MCF 10A (cell line): ENCODE measurements around the gene ARHGAP18. TPM values are rescaled to one million over a fixed set of nuclear protein-coding genes. Genes with fewer than 3 reads are reported as not detected.

Experiments used
- Bru-seq: library from RNA; stranded (reverse); fragments of 400-500 nt; gene quantifications from one replicate; lab custom pipeline; 2021; lab: Mats Ljungman, UMichigan
- BruChase-seq, 2 experiments: library from RNA; stranded (reverse); fragments of 400-500 nt; gene quantifications; one replicate each; lab custom pipeline; 2021; lab: Mats Ljungman, UMichigan
- BruUV-seq: library from RNA; stranded (reverse); fragments of 400-500 nt; replicated peaks from 2 replicates; lab custom pipeline; 2021; lab: Mats Ljungman, UMichigan
- CTCF ChIA-PET: fragments of 300-600 bp; sonication (Branson Sonifier 250); formaldehyde crosslinking; extraction: SDS; loops from one replicate; lab custom pipeline; 2021; ENCODE audit warnings: antibody characterized with exemption, inconsistent platforms; lab: Yijun Ruan, JAX
- POLR2A ChIA-PET: fragments of 300-600, 350-650 bp; sonication (Branson Sonifier 250); formaldehyde crosslinking; extraction: SDS; loops from one replicate; lab custom pipeline; 2020; ENCODE audit warnings: antibody characterized with exemption, inconsistent platforms; lab: Yijun Ruan, JAX
- DNase-seq: peaks from one replicate; pipeline ENCODE4 v3.0.0-alpha.2; 2018; ENCODE audit not compliant: unreplicated experiment
- H3K27ac Mint-ChIP-seq: one replicate; pipeline ENCODE4 v1.8.0; 2022; ENCODE audit warnings: mild to moderate bottlenecking, low read depth, mixed read lengths; ENCODE audit not compliant: unreplicated experiment
- H3K27me3 Mint-ChIP-seq: one replicate; pipeline ENCODE4 v1.8.0; 2022; ENCODE audit warnings: mixed read lengths; ENCODE audit not compliant: insufficient read depth, unreplicated experiment
- H3K36me3 Mint-ChIP-seq: one replicate; pipeline ENCODE4 v1.8.0; 2022; ENCODE audit warnings: mild to moderate bottlenecking, moderate library complexity, mixed read lengths; ENCODE audit not compliant: insufficient read depth, unreplicated experiment
- H3K4me1 Mint-ChIP-seq: one replicate; pipeline ENCODE4 v1.8.0; 2022; ENCODE audit warnings: mixed read lengths; ENCODE audit not compliant: insufficient read depth, unreplicated experiment
- H3K4me3 Mint-ChIP-seq: one replicate; pipeline ENCODE4 v1.8.0; 2022; ENCODE audit warnings: mild to moderate bottlenecking, moderate library complexity, mixed read lengths; ENCODE audit not compliant: unreplicated experiment
- H3K9me3 Mint-ChIP-seq: one replicate; pipeline ENCODE4 v1.8.0; 2022; ENCODE audit warnings: mixed read lengths; ENCODE audit not compliant: unreplicated experiment
- intact Hi-C: fragments of 100-400 bp; cut with micrococcal nuclease; formaldehyde crosslinking; loops from 2 replicates; pipeline ENCODE4 v1.14.1; 2022
- long read RNA-seq: library from polyadenylated mRNA; stranded (forward); transcript quantifications from one replicate; pipeline ENCODE4 v2.0.0, GENCODE V29; 2022
- total RNA-seq: library from RNA; stranded (reverse); gene quantifications from 2 replicates; pipeline ENCODE4 v1.2.3, GENCODE V29; 2022
- TF ChIP-seq, protein P1 (sequence below): fragments of 200-600 bp; IDR thresholded peaks from one replicate; pipeline ENCODE4 v1.8.0; 2022; ENCODE audit warnings: antibody characterized with exemption, mild to moderate bottlenecking; ENCODE audit not compliant: unreplicated experiment

ARHGAP18 gene, protein sequence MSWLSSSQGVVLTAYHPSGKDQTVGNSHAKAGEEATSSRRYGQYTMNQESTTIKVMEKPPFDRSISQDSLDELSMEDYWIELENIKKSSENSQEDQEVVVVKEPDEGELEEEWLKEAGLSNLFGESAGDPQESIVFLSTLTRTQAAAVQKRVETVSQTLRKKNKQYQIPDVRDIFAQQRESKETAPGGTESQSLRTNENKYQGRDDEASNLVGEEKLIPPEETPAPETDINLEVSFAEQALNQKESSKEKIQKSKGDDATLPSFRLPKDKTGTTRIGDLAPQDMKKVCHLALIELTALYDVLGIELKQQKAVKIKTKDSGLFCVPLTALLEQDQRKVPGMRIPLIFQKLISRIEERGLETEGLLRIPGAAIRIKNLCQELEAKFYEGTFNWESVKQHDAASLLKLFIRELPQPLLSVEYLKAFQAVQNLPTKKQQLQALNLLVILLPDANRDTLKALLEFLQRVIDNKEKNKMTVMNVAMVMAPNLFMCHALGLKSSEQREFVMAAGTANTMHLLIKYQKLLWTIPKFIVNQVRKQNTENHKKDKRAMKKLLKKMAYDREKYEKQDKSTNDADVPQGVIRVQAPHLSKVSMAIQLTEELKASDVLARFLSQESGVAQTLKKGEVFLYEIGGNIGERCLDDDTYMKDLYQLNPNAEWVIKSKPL
- 14.6 and 22.9 TPM in 2 replicates for total RNA-seq
- Bru-seq, nascent RNA, result percentile 75 among the genes with signal in this experiment
- BruChase-seq, experiment 1, labeled RNA remaining after a 6-hour chase, result percentile 64 among the genes with signal in this experiment
- BruChase-seq, experiment 2, labeled RNA remaining after a 2-hour chase, result percentile 59 among the genes with signal in this experiment
- long read RNA-seq, full-length matches to known transcripts, result 31 of 35 reads
- long read RNA-seq, partial matches to known transcripts, result 0 of 35 reads
- long read RNA-seq, other reads (novel, unspliced or antisense), result 4 of 35 reads

DNA sequence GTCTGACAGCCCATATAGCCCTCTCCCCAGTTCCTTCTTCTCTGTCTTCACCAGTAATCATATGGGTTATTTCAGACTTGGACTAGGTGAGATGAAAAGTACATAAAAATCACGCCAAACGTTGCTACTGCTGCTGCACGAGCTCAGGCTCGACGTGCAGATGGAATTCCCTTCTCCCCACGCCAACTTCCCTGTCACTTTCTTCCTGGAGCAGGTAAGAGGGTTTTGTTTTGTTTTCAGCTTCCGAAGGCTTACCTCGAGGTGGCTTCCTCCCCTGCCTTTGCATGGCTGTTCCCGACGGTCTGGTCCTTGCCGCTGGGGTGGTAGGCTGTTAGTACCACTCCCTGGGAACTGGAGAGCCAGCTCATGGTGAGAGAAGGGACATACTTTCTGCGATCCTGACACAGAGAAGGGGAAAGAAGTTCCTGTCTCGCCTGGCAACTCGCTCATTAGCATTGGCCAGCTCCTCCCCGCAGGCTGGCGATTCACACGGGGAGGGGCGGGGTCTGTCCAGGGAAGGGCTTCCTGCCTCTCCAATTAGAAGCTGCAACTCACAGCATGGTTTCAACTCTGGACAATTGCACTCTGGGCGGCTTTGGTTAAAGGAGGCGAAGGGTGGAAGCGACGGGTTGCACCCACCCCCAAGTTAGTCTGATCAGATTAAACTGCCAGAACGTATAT, at the start of gene ARHGAP18:
TSS of gene ARHGAP18 (minus strand) at position 409 of the 681 bp plus-strand sequence. CDS start at position 368, 41 bp downstream.
- H3K4me3 Mint-ChIP-seq, result peak within 1 kb of the TSS; percentile 84
- BruUV-seq, result TSS peak; percentile 74
- H3K9me3 Mint-ChIP-seq, result no peaks in the 10 kb centered on the region
- peak within 1 kb of the TSS; percentile 79 for H3K27ac Mint-ChIP-seq
- intact Hi-C loops, result loop anchor here (1.0 to 5.0 kb wide), 3 partner anchors 37 to 88 kb away; no protein-coding TSS in a partner anchor
- peaks cover 12% of the 10 kb centered on the region for H3K4me1 Mint-ChIP-seq
- H3K36me3 Mint-ChIP-seq, result no peaks in the 10 kb centered on the region
- peak; percentile 96 for DNase-seq
- no peaks in the 10 kb centered on the region for H3K27me3 Mint-ChIP-seq
- ChIA-PET CTCF (interaction anchor here (0.6 to 2.4 kb wide), 7 partner anchors 21 to 310 kb away, joined by 3 to 13 read pairs (median 4); no protein-coding TSS in a partner anchor), POLR2A (interaction anchor here (0.6 to 4.7 kb wide), 40 partner anchors 10 to 334 kb away, joined by 3 to 81 read pairs (median 6); no protein-coding TSS in a partner anchor)
- TF ChIP-seq, protein P1, sequence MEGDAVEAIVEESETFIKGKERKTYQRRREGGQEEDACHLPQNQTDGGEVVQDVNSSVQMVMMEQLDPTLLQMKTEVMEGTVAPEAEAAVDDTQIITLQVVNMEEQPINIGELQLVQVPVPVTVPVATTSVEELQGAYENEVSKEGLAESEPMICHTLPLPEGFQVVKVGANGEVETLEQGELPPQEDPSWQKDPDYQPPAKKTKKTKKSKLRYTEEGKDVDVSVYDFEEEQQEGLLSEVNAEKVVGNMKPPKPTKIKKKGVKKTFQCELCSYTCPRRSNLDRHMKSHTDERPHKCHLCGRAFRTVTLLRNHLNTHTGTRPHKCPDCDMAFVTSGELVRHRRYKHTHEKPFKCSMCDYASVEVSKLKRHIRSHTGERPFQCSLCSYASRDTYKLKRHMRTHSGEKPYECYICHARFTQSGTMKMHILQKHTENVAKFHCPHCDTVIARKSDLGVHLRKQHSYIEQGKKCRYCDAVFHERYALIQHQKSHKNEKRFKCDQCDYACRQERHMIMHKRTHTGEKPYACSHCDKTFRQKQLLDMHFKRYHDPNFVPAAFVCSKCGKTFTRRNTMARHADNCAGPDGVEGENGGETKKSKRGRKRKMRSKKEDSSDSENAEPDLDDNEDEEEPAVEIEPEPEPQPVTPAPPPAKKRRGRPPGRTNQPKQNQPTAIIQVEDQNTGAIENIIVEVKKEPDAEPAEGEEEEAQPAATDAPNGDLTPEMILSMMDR, result no peak

DNA sequence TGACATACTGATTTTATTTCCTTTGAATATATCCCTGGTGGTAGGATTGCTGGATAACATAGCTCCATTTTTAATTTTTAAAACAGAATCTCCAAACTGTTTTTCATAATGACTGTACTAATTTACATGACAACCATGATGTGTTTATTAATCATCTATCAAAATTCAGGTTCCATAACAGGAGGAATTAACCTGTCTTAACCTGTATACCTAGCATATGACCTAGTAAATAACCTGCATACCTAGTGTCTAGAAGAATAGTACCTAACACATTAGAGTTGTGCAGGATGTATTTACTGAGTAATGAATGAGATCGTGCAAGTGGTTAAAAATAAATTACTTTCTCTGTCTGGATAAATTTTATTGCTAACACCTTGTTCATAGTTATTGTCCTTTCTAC, 45.8 kb upstream of the ARHGAP18 start:
- no peak for DNase-seq
- intact Hi-C loops, result no loop called here
- POLR2A ChIA-PET, result interaction anchor here (0.8 to 1.7 kb wide), 2 partner anchors 26 to 73 kb away, joined by 4 to 5 read pairs; no protein-coding TSS in a partner anchor
- no peak overlapping the region for H3K27ac Mint-ChIP-seq
- H3K4me1 Mint-ChIP-seq, result peaks cover 15% of the 10 kb centered on the region
- no peaks in the 10 kb centered on the region for H3K27me3 Mint-ChIP-seq
- no peaks in the 10 kb centered on the region for H3K9me3 Mint-ChIP-seq
- H3K4me3 Mint-ChIP-seq, result no peak overlapping the region
- CTCF ChIA-PET, result interaction anchor here (1.0 to 1.4 kb wide), 2 partner anchors 26 to 255 kb away, joined by 3 to 4 read pairs; no protein-coding TSS in a partner anchor
- BruUV-seq, result no TSS peak
- H3K36me3 Mint-ChIP-seq, result no peaks in the 10 kb centered on the region
- TF ChIP-seq, protein P1, result no peak

DNA sequence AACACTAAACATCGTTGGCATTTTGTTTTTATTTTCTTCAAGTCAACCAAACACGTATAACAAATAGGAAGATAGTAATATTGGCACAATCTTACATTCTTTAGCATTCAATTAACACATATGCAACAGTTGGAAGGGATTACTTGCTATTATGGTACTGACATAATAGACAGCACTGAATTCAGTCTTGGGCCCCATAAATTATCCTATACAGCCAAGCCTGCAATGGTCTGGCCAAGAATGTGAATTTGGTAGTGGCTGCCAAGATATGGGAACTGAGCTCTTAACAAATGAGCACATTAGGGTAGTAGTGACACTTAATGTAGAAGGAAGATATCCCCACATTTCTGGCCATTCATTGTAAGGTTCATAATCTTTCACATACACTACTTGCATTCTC, 44.8 kb upstream of the ARHGAP18 start:
- no peaks in the 10 kb centered on the region for H3K27me3 Mint-ChIP-seq
- H3K4me1 Mint-ChIP-seq, result peaks cover 12% of the 10 kb centered on the region
- no TSS peak for BruUV-seq
- TF ChIP-seq, protein P1, result no peak
- no peaks in the 10 kb centered on the region for H3K36me3 Mint-ChIP-seq
- intact Hi-C loops, result no loop called here
- no peak overlapping the region for H3K4me3 Mint-ChIP-seq
- CTCF ChIA-PET, result interaction anchor here (1.4 kb wide), 1 partner anchor 254 kb away, joined by 3 read pairs; no protein-coding TSS in a partner anchor
- no peak for DNase-seq
- POLR2A ChIA-PET, result interaction anchor here (0.6 kb wide), 1 partner anchor 81 kb away, joined by 3 read pairs; no protein-coding TSS in a partner anchor
- H3K27ac Mint-ChIP-seq, result no peak overlapping the region
- no peaks in the 10 kb centered on the region for H3K9me3 Mint-ChIP-seq
